HG03159 (cell line): ENCODE data around the gene WDR87.
"Not testable (repeated sequence)": the region's sequence is repeated elsewhere in the genome, so short reads cannot be mapped to it uniquely, and the experiment has no call there.

Experiments used
- ATAC-seq: cut with Tn5 transposase; IDR thresholded peaks from one replicate; pipeline ENCODE4 v1.9.1; 2021; ENCODE audit warnings: mild to moderate bottlenecking, moderate library complexity; ENCODE audit not compliant: unreplicated experiment

WDR87 gene

DNA sequence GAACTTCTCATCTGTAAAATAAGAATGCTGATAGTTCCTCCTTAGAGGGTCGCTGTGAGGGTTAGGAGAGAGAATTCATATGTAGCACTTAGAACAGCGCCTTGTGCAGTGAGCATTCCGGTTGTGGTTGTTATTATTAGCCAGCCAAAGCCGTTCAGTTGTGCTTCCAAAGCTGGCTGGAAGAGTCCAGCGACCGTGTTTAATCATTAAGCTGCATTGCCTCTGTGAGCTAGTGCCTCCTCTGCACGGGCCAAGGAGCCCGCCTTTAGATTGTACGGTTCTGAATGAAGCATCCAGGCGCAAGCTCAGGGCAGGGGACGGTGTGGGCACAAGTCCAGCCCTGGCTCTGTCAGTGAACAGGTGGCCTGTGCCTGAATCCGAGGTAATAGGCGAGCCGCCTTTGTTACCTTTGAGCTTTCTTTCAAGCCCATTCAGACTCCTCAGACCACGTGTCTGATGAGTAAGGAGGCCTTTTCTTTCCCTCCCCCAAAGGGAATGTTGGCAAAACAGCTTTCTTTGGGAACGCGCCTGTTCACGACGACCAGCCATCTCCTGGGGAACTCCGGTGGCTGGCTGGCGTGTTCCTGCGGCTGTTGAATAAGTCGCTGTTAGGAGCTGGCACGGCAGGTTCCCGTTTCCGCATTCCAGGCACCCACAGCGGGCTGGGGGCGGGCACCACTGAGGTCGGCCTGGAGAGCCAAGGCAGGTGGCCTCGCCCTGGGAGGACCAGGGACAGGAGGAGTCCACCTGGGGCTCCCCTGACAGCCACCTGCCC is 25.7 kb upstream of the WDR87 start:
- peak; percentile 45 for ATAC-seq

DNA sequence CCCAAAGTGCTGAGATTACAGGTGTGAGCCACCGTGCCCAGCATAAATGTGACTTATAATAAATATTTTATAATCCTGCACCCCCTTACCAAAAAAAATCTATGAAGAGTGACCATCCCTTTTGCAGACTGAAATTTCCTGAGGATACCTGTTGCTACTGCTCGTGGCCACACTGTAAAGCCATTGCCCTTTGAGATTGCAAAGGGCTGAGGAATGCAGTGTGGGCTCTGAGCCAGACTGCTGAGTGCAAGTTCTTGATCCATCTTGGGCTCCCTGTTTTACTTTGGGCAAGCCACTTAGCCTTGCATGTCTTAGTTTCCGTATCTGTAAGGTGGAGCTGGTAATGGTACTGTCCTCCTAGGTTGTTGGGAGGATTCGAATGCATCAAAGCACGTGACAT is 24.0 kb upstream of the WDR87 start:
- ATAC-seq: no peak

GRCh38 chr19:37929355-37929923 is 23.0 kb upstream of the WDR87 start:
- ATAC-seq: no peak

- ATAC-seq: peak; percentile 65
Observed at GRCh38 chr19:37928527-37929286, 22.3 kb upstream of the WDR87 start.

DNA sequence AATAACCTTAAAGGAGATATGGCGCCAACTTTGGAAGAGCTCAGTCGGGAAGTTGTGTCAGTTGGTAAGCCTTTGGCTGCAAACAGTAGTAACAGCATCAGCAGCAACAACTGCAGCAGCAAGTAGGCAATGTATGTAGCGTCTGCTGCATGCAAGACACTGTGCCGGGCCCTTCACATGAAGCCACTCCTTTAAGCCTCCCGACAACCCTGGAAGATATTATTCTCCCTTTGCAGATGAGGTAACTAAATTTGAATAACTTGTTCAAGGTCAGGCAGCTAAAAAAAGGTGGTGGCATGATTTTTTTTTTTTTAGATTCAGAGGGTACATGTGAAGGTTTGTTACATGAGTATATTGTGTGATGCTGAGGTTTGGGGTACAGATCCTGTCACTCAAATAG is 20.3 kb upstream of the WDR87 start:
- no peak for ATAC-seq

- no peak for ATAC-seq
Observed at GRCh38 chr19:37926255-37926654, 19.9 kb upstream of the WDR87 start.

DNA sequence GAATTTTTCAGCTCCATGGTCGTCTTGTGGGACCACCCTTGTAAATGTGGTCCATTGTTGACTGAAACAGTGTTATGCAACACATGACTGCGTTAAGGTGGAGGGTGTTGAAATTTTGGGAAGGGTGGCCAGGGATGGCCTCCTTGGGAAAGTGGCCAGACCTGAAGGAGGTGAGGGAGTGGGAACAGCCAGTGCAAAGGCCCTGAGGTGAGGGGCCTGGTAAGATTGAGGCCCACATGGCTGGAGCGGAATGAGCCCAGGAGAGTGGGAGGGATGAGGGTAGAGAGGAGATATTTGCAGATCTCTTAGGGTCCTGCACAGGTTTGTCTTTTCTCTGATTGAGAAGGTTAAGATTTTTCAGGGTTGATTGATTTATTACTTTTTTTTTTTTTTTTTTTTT is 18.8 kb upstream of the WDR87 start:
- ATAC-seq: no peak

- not testable (repeated sequence) for ATAC-seq
Observed at GRCh38 chr19:37924573-37924972, 18.2 kb upstream of the WDR87 start.

- ATAC-seq: no peak
Observed at GRCh38 chr19:37920591-37921450, 14.4 kb upstream of the WDR87 start.

- peak; percentile 60 for ATAC-seq
Observed at GRCh38 chr19:37914908-37915307, 8.5 kb upstream of the WDR87 start.

DNA sequence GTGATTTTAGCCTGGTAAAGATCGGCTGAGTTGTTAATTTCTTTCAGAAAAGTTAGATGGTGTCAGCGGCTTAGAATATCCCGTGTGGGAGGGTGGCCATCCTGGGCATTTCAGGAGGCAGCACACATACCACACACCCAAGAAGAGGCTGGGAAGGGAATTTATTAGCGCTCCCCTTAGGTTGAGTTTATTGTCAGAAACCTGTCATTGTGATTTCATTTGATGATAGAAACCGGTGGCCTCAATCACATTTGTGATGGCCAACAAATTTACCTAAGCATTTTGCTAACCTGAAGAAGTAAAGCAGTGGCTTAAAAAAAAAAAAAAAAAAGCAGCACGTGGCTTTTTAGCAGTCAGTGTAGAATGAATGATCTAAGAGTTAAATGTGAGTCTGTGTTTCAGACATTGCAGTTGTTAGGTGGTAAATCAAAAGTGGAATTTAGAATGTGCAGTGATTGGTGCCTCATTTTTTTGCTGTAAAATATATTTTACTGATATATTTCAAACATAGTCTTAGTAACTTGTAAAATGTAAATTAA is 3.3 kb upstream of the WDR87 start:
- ATAC-seq: no peak

DNA sequence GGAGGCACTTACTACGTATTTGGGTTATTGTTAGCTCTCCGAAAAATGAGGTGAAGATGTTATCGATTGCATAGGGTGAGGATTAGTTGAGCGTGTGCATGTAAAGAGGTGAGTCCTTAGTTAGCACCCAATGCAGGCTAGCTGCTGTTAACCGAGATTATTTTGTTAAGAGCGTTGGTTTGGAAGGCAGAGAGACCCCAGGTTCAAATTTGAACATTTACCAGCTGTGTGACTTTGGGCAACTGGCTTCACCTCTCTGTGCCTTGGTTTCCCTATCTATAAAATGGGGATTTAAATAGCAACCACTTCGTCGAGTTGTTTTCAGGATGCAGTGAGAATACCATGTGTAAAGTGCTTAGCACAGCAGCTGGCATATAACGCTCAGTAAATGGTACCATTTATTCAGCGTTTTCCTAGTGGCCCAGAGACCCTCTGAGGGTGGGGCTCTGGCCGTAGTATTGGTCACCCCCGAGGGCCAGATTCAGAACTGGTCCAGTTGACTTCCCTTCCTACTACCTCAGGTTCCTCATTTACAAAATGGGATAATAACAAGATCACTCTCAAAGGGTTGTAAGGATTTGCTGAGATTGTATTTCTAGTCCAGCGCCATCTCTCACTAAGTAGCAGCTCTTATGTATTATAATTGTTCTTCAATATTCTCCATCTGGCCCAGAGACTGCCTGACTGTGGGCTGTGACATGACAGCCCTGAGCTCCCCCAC is 1.5 kb upstream of the WDR87 start:
- ATAC-seq: no peak

- peak; percentile 79 for ATAC-seq
Observed at GRCh38 chr19:37906869-37907734, 708 bp upstream of the WDR87 start, which contains the start of gene SIPA1L3. TSS of gene SIPA1L3 (plus strand) at chr19:37907208. CDS start at chr19:38081566, 174,358 bp downstream.

GRCh38 chr19:37903096-37903495 is 3.3 kb downstream of the WDR87 start:
- no peak for ATAC-seq

GRCh38 chr19:37902668-37903067 is 3.7 kb downstream of the WDR87 start:
- ATAC-seq: no peak

DNA sequence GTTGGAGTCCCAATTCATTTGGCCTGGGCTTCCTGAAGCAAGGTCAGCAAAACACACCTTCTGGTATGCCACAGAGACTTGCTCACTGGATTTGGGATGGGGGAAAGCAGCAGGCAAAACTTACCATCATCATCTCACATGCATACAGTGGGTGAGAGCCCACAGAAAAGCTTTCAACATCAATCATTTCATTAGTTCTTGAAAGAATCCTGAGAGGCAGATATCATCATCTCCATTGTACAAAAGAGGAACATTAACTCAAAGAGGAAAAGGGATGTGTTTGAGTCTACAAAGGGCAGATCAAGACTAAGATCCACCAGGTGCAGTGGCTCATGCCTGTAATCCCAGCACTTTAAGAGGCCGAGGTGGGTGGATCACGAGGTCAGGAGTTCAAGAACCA is 6.4 kb downstream of the WDR87 start:
- ATAC-seq: no peak

- ATAC-seq: no peak
Observed at GRCh38 chr19:37899453-37899852, 6.9 kb downstream of the WDR87 start.

DNA sequence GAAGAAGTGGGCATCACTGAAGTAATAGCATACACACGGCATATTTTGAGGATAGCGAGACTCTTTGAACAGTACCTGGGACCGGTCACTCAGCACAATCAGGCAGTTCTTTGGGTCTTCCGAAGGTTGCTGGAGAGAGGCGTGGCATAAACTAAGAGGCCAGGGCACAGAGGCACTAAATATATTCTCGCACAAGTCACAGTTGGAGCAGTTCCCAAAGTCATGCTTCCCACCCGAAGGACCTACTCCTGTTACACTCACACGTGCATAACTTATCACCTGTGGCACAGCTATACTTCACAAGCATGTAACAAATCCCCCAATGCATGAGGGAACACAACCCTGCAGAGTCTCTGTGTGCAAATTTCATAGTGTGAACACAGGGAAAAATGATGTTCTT is 10.2 kb downstream of the WDR87 start:
- ATAC-seq: no peak
